DND-41 (cell line): ENCODE results near the gene MRPL20.

Source experiments
- EZH2 ChIP-seq: IDR thresholded peaks from 3 replicates; pipeline ENCODE4 v1.6.1; 2012; ENCODE audit warnings: borderline replicate concordance, low read depth, mild to moderate bottlenecking, moderate library complexity, low read length, inconsistent platforms; ENCODE audit not compliant: severe bottlenecking
- TF ChIP-seq, protein P1 (sequence below): IDR thresholded peaks from 2 replicates; pipeline ENCODE4 v1.5.1; 2012; ENCODE audit warnings: borderline replicate concordance, low read length, moderate library complexity, mild to moderate bottlenecking; ENCODE audit not compliant: poor library complexity, severe bottlenecking; ENCODE audit errors: extremely low read depth

DNA sequence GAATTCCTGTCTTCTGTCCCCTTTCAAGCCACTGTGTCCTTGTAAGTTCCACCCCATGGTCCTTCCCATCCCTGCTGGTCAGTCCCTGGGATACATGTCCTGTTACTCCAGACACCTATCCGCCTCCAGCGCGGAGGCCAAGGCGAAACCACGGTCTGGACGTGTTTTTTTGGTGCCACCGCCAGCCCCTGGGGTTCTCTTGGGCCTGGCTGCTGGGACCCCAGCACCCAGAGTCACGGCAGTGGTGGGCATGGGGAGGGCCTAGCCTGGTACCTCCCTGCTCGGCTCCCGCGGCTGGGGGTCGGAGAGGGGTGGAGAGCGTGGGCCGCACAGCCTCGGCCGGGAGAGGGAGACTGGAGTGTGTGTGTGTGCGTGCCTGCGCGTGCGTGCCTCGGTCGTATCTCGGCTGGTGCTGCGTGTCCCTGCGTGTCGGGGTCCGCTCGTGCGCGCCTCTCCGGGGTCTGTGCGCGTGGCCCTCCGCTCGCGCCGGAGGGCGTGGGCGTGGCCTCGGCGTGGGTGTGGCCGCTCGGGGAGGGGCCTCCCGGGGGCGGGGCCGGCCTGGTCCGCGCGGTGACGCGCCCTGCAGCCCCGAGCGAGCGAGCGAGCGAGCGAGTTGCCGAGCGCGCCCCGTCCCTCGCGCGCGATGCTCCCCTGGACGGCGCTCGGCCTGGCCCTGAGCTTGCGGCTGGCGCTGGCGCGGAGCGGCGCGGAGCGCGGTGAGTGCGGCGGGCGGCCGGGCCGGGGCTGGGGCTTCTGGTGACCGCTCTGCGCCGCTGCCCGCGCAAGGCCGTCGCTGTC, 28.2 kb upstream of the MRPL20 start, which contains the start of gene VWA1:
- TF ChIP-seq, protein P1, sequence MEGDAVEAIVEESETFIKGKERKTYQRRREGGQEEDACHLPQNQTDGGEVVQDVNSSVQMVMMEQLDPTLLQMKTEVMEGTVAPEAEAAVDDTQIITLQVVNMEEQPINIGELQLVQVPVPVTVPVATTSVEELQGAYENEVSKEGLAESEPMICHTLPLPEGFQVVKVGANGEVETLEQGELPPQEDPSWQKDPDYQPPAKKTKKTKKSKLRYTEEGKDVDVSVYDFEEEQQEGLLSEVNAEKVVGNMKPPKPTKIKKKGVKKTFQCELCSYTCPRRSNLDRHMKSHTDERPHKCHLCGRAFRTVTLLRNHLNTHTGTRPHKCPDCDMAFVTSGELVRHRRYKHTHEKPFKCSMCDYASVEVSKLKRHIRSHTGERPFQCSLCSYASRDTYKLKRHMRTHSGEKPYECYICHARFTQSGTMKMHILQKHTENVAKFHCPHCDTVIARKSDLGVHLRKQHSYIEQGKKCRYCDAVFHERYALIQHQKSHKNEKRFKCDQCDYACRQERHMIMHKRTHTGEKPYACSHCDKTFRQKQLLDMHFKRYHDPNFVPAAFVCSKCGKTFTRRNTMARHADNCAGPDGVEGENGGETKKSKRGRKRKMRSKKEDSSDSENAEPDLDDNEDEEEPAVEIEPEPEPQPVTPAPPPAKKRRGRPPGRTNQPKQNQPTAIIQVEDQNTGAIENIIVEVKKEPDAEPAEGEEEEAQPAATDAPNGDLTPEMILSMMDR, result no peak
- no peak for TF ChIP-seq EZH2
